ENCODE results near the gene POLG.

DNA sequence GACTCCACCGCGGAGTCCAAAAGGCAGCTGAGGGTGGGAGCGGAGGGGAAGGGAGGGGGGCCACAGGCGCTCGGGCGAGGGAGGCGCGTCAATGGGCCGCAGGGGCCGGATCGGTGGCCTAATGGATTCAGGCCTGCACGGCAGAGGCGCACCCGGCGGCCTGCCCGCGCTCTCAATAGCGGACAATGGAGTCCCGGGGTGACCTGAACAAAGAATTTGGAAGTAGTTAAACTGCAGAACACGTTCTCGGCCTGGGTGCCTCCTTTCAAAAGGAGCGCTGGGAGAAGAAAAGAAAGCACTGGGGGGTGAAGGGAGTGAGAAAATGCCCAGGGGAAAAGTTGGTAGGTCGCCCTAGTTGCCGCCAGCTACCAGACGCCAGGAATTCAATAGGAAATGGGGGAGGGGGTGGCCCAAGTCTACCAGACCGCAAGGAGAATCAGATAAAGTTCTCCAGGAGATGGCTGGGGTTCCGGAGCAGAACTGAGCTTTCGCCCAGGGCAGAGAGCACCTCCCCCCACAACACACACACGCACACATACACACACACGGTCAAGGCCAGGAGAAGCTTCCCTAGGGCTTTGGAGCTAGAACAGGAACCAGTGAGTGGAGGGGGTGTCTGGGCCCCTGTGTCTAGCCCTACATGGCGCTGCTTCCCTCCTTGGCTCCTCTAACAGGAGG lies 25.8 kb upstream of the POLG start:
- peak; percentile 35 for TF ChIP-seq EZH2 (IDR thresholded peaks at IDR 0.05)
- TF ChIP-seq, protein P1, sequence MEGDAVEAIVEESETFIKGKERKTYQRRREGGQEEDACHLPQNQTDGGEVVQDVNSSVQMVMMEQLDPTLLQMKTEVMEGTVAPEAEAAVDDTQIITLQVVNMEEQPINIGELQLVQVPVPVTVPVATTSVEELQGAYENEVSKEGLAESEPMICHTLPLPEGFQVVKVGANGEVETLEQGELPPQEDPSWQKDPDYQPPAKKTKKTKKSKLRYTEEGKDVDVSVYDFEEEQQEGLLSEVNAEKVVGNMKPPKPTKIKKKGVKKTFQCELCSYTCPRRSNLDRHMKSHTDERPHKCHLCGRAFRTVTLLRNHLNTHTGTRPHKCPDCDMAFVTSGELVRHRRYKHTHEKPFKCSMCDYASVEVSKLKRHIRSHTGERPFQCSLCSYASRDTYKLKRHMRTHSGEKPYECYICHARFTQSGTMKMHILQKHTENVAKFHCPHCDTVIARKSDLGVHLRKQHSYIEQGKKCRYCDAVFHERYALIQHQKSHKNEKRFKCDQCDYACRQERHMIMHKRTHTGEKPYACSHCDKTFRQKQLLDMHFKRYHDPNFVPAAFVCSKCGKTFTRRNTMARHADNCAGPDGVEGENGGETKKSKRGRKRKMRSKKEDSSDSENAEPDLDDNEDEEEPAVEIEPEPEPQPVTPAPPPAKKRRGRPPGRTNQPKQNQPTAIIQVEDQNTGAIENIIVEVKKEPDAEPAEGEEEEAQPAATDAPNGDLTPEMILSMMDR (IDR thresholded peaks at IDR 0.05) = no peak
